ENCODE results near the gene CPM. TPM values are rescaled to one million over a fixed set of nuclear protein-coding genes. Genes with fewer than 3 reads are reported as not detected.

Gene CPM
- total and polyA plus RNA-seq, 2 donors (not counting 3 experiments of a cell fraction or from before 2014, with no cell fraction given), result not detected

DNA sequence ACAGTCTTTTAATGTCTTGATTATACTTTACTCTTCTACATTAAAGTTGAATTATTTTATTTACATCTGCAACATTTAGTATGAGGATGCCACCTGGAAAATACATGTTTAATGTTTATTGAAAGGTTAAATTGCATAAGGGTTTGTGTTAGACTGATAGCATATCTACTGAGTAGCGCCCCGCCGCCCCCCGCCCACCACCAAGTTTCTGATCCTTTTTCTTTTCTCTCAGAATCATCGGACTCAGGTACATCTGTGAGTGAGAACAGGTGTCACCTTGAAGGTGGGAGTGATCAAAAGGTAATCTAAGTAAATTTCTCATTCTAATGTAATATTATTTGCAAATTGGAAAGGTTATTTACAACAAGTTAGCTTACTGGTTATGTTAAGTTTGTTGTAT, 108.8 kb downstream of the CPM start:
- H3K27ac ChIP-seq (ENCODE audit: insufficient read depth, low read depth, low read length), result no peak overlapping the region
- peaks cover 15 to 56% of the 10 kb centered on the region in 2 experiments for H3K36me3 ChIP-seq (ENCODE audit: control insufficient read depth in 2 of 2, extremely low read depth in 1 of 2, insufficient read depth in 2 of 2, low read length in 2 of 2)
- H4K20me1 ChIP-seq (replicated peaks; ENCODE audit: control insufficient read depth, extremely low read depth, insufficient read depth, low read length), result peaks cover 7% of the 10 kb centered on the region
- H3K27me3 ChIP-seq (ENCODE audit: control insufficient read depth in 2 of 2, insufficient read depth in 2 of 2, low read length in 2 of 2), result no peaks in the 10 kb centered on the region
- intact Hi-C loops (cut with micrococcal nuclease), result no loop called here
- H3K4me1 ChIP-seq (ENCODE audit: control insufficient read depth, extremely low read depth, insufficient read depth, low read length), result peaks cover 10% of the 10 kb centered on the region
- dilution Hi-C loops (cut with MboI; ENCODE audit: extremely low pct_ligation_motif_present, low sequenced_read_pairs), result no loop called here
- H3K9ac ChIP-seq (replicated peaks; ENCODE audit: extremely low read depth, insufficient read depth, low read length), result no peak overlapping the region
- H3K9me1 ChIP-seq (replicated peaks; ENCODE audit: control insufficient read depth, extremely low read depth, insufficient read depth, low read length), result no peaks in the 10 kb centered on the region
- DNase-seq (ENCODE audit: low read depth, low spot score) (no peak), FAIRE-seq (no peak)
- H3K79me2 ChIP-seq (ENCODE audit: control insufficient read depth, insufficient read depth, low read length), result peaks cover 46% of the 10 kb centered on the region
- BruUV-seq (replicated peaks), result no TSS peak
- POLR2A ChIA-PET, result no interaction called here
- H3K9me3 ChIP-seq (replicated peaks; ENCODE audit: control insufficient read depth, insufficient read depth, low read length), result no peaks in the 10 kb centered on the region
- no peak for TF ChIP-seq GATA2 (IDR thresholded peaks at IDR 0.05; ENCODE audit: insufficient read depth, insufficient read length, low read depth, low read length)
- TF ChIP-seq, protein P1, sequence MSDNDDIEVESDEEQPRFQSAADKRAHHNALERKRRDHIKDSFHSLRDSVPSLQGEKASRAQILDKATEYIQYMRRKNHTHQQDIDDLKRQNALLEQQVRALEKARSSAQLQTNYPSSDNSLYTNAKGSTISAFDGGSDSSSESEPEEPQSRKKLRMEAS (IDR thresholded peaks at IDR 0.05; ENCODE audit: insufficient read depth, insufficient read length), result no peak
- TF ChIP-seq MYC (IDR thresholded peaks at IDR 0.05; ENCODE audit: low read depth, low read length), result no peak
- no peak for TF ChIP-seq POLR2AphosphoS5 (IDR thresholded peaks at IDR 0.05; ENCODE audit: insufficient read depth, low read depth, low read length)
- TF ChIP-seq POLR2A (IDR thresholded peaks at IDR 0.05; ENCODE audit: low read depth, low read length), result no peak
- no peak for TF ChIP-seq JUN (IDR thresholded peaks at IDR 0.05; ENCODE audit: borderline replicate concordance, insufficient read depth, insufficient read length, low read depth)
- TF ChIP-seq, protein P2, sequence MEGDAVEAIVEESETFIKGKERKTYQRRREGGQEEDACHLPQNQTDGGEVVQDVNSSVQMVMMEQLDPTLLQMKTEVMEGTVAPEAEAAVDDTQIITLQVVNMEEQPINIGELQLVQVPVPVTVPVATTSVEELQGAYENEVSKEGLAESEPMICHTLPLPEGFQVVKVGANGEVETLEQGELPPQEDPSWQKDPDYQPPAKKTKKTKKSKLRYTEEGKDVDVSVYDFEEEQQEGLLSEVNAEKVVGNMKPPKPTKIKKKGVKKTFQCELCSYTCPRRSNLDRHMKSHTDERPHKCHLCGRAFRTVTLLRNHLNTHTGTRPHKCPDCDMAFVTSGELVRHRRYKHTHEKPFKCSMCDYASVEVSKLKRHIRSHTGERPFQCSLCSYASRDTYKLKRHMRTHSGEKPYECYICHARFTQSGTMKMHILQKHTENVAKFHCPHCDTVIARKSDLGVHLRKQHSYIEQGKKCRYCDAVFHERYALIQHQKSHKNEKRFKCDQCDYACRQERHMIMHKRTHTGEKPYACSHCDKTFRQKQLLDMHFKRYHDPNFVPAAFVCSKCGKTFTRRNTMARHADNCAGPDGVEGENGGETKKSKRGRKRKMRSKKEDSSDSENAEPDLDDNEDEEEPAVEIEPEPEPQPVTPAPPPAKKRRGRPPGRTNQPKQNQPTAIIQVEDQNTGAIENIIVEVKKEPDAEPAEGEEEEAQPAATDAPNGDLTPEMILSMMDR (IDR thresholded peaks at IDR 0.05; ENCODE audit: extremely low read depth in 1 of 2, insufficient read depth in 1 of 2, low read depth in 1 of 2, low read length in 2 of 2), result no peak
- no peak for TF ChIP-seq FOS (IDR thresholded peaks at IDR 0.05; ENCODE audit: borderline replicate concordance, insufficient read depth, low read length)
- TF ChIP-seq EZH2 (IDR thresholded peaks at IDR 0.05; ENCODE audit: borderline replicate concordance, low read depth, low read length, severe bottlenecking), result no peak
- no peak overlapping the region for H2AFZ ChIP-seq (ENCODE audit: low read depth, low read length)
- CTCF ChIA-PET, result interaction anchor here (1.2 kb wide), 1 partner anchor 15 kb away, joined by 3 read pairs; no protein-coding TSS in a partner anchor
- H3K4me2 ChIP-seq (ENCODE audit: insufficient read depth, low read length), result no peak overlapping the region
- no peak overlapping the region for H3K4me3 ChIP-seq (replicated peaks in 1 of 3; ENCODE audit: insufficient read depth in 1 of 3, low read depth in 1 of 3, low read length in 3 of 3)
